Prostate gland (tissue), 2 donors: ENCODE measurements around the gene HLA-DRA. TPM values are rescaled to one million over a fixed set of nuclear protein-coding genes. Genes with fewer than 3 reads are reported as not detected.

Experiments used
- DNase-seq: peaks from one replicate; pipeline ENCODE4 v3.0.0-alpha.2; 2019; ENCODE audit warnings: low spot score
- H3K27ac ChIP-seq, 2 donors: fragments of 200-600 bp; sonication (generic); 2 replicates each; pipeline ENCODE4 v1.5.1; 2017 to 2019
- H3K27me3 ChIP-seq: fragments of 200-600 bp; sonication (generic); replicated peaks from 2 replicates; pipeline ENCODE4 v1.5.1; 2019; ENCODE audit not compliant: insufficient read depth
- H3K36me3 ChIP-seq, 2 donors: fragments of 200-600 bp; sonication (generic); 1 replicate in 1 of 2; 2 replicates in 1 of 2; pipeline versions ENCODE4 v1.5.1 to v1.8.1; 2017 to 2019
- H3K4me1 ChIP-seq: fragments of 200-600 bp; sonication (generic); replicated peaks from 2 replicates; pipeline ENCODE4 v1.5.1; 2019
- H3K4me3 ChIP-seq, 2 donors: fragments of 200-600 bp; sonication (generic); 2 replicates each; pipeline ENCODE4 v1.5.1; 2017 to 2019
- H3K9me3 ChIP-seq: fragments of 200-600 bp; sonication (generic); 2 replicates; pipeline ENCODE4 v1.5.1; 2017
- POLR2A ChIP-seq: fragments of 450-650 bp; IDR thresholded peaks from one replicate; pipeline ENCODE4 v1.6.1; 2016; ENCODE audit warnings: antibody characterized with exemption, mild to moderate bottlenecking
- POLR2AphosphoS5 ChIP-seq: sonication (generic); formaldehyde crosslinking; IDR thresholded peaks from one replicate; pipeline ENCODE4 v1.6.1; 2017; ENCODE audit warnings: antibody characterized with exemption
- WGBS: methylation state at CpG from one replicate; pipeline ENCODE4 v1.1.5; 2018; 5-methylcytosine and 5-hydroxymethylcytosine counted together
- intact Hi-C: fragments of 100-400 bp; cut with DNase I; formaldehyde crosslinking; loops from one replicate; pipeline ENCODE4 v1.14.2; 2022
- total RNA-seq, 2 donors: library from RNA; depleted of rRNA; stranded (reverse); fragments of >200 nt; gene quantifications; one replicate each; pipeline ENCODE4 v1.1.0, GENCODE V29; 2016
- TF ChIP-seq, protein P1 (sequence below), 4 experiments: fragments of 200-600 bp in 2 of 4; fragments of 450-650 bp in 2 of 4; sonication (generic) in 2 of 4; IDR thresholded peaks; 1 replicate in 3 of 4; 2 replicates in 1 of 4; pipeline ENCODE4 v1.5.1; 2016 to 2019; ENCODE audit warnings: antibody characterized with exemption in 4 of 4, mild to moderate bottlenecking in 2 of 4, moderate library complexity in 2 of 4

Gene HLA-DRA
- 100 to 1,000 TPM; 116 to 145 TPM for total RNA-seq

DNA sequence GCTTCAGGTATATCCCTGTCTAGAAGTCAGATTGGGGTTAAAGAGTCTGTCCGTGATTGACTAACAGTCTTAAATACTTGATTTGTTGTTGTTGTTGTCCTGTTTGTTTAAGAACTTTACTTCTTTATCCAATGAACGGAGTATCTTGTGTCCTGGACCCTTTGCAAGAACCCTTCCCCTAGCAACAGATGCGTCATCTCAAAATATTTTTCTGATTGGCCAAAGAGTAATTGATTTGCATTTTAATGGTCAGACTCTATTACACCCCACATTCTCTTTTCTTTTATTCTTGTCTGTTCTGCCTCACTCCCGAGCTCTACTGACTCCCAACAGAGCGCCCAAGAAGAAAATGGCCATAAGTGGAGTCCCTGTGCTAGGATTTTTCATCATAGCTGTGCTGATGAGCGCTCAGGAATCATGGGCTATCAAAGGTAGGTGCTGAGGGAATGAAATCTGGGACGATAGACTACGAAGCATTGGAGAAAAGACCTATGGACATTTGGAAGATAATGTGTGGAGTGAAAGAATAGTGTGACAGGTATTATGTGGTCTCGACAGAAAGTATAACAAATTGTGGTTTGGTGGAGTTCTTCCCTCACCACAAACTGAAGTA is at the start of gene HLA-DRA:
Gene HLA-DRA, plus strand, starts transcription at position 286 of the 613 bp plus-strand sequence. Its CDS starts 64 bp downstream, at position 350.
- intact Hi-C loops, result no loop called here
- no peaks in the 10 kb centered on the region for H3K4me1 ChIP-seq
- TF ChIP-seq, protein P1, sequence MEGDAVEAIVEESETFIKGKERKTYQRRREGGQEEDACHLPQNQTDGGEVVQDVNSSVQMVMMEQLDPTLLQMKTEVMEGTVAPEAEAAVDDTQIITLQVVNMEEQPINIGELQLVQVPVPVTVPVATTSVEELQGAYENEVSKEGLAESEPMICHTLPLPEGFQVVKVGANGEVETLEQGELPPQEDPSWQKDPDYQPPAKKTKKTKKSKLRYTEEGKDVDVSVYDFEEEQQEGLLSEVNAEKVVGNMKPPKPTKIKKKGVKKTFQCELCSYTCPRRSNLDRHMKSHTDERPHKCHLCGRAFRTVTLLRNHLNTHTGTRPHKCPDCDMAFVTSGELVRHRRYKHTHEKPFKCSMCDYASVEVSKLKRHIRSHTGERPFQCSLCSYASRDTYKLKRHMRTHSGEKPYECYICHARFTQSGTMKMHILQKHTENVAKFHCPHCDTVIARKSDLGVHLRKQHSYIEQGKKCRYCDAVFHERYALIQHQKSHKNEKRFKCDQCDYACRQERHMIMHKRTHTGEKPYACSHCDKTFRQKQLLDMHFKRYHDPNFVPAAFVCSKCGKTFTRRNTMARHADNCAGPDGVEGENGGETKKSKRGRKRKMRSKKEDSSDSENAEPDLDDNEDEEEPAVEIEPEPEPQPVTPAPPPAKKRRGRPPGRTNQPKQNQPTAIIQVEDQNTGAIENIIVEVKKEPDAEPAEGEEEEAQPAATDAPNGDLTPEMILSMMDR (IDR thresholded peaks at IDR 0.05), result no peak
- TF ChIP-seq POLR2AphosphoS5 (peak; percentile 61), POLR2A (peak; percentile 31)
- no peaks in the 10 kb centered on the region for H3K27me3 ChIP-seq
- DNase-seq, result no peak
- H3K9me3 ChIP-seq, result no peaks in the 10 kb centered on the region
- WGBS, result 33% methylated on average over 9 of the region's 9 CpGs
- no peak within 1 kb of the TSS for H3K4me3 ChIP-seq
- no peak within 1 kb of the TSS for H3K27ac ChIP-seq
- H3K36me3 ChIP-seq, result no peaks in the 10 kb centered on the region

DNA sequence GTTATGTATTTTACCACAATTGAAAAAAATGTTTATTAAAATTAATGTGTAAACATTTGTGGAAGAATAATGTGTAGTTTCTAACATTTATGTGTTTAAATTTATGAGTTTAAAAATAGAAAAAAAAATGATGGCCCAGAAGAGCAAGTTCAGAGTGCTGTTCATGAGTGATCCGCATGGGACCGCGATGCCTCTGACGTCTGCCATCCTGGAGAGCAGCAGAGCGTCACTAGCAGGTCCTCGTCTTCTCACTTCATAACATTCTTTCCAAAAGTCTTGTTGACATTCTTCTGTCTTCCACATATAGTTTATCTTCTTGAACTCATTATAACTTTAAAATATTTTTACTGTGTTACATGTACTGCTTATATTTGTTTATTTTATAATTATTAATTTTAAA is 48.2 kb upstream of the HLA-DRA start:
- no peak for DNase-seq

DNA sequence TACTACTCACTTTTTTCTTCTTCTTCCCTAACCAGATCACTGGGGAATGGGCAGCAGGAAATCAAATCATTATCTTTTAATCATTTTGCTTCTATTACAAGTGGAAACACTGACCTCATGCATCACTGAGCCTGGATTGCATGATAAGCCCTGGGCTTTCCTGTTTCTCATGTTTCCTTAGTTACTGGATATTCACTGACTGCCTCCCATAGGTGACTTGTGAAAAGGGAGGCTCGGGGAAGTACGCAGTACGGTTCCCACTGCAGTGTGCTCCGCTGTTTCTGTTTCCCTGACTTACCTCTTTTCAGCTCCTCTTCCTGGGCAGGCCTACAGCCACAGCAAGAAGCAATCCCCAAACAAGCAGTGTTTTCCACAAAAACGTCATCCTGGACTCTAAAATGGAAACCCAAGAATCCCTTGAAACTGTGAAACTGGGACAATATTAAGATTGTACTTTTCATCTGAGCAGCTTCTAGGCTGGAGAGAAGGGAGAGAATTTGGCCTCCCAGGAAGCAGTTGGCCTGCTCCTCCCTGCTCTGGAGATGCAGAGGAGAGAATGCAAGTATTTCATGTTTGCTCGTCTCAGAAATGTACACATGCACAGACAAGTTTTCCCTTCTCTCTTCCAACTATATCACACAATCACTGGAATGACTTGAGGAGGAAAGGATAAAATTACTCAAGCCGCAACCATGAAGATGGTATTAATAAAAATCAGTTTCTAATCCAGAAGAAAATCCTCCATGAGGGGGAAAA is 45.8 kb upstream of the HLA-DRA start:
- Histone ChIP-seq H3K36me3 (no peaks in the 10 kb centered on the region), H3K9me3 (no peaks in the 10 kb centered on the region), H3K27ac (peak overlapping the region; percentile 2 to 42), H3K4me3 (no peak overlapping the region), H3K4me1 (no peaks in the 10 kb centered on the region), H3K27me3 (no peaks in the 10 kb centered on the region)
- TF ChIP-seq POLR2A, result no peak
- TF ChIP-seq, protein P1 (IDR thresholded peaks at IDR 0.05), result no peak
- TF ChIP-seq POLR2AphosphoS5, result peak; percentile 50
- intact Hi-C loops, result no loop called here
- 42% methylated on average over 7 of the region's 7 CpGs for WGBS
- no peak for DNase-seq

More for the DNA sequence above, 48.2 kb upstream of the HLA-DRA start:
- no peak overlapping the region for H3K4me3 ChIP-seq
- H3K27ac ChIP-seq, result no peak overlapping the region
- 81% methylated on average over 6 of the region's 6 CpGs for whole genome bisulfite sequencing
- no peaks in the 10 kb centered on the region for H3K36me3 ChIP-seq
- no peaks in the 10 kb centered on the region for H3K27me3 ChIP-seq
- TF ChIP-seq POLR2A (no peak), POLR2AphosphoS5 (no peak)
- TF ChIP-seq, protein P1 (IDR thresholded peaks at IDR 0.05), result no peak
- no peaks in the 10 kb centered on the region for H3K4me1 ChIP-seq
- no peaks in the 10 kb centered on the region for H3K9me3 ChIP-seq
- intact Hi-C loops, result no loop called here

DNA sequence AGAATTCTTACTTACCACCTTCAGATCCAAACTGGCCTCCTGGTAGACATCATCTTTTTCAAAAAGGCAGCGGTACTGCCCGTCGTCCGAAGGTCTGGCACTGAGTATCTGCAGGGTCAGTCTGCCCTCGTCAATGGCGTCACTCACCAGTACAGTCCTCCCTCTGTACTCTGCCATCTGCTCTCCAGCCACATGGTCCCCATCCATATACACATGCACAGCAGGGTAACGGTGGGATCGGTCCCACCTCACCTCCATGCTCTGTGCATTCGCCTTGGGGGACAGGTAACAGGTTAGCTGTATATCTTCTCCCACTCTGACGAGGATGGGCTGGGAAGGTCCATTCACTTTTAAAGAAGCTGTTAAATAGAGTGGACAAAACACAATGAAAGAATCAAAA is 43.7 kb upstream of the HLA-DRA start:
- H3K27ac ChIP-seq, result no peak overlapping the region
- H3K4me1 ChIP-seq, result no peaks in the 10 kb centered on the region
- no peaks in the 10 kb centered on the region for H3K36me3 ChIP-seq
- no peaks in the 10 kb centered on the region for H3K27me3 ChIP-seq
- 97% methylated on average over 10 of the region's 10 CpGs for WGBS
- TF ChIP-seq, protein P1 (IDR thresholded peaks at IDR 0.05), result no peak
- TF ChIP-seq POLR2AphosphoS5 (no peak), POLR2A (no peak)
- no peak for DNase-seq
- H3K4me3 ChIP-seq, result no peak overlapping the region
- H3K9me3 ChIP-seq, result no peaks in the 10 kb centered on the region
- intact Hi-C loops, result no loop called here
